Common myeloid progenitor, CD34-positive (primary cell): Measurements from ENCODE around the gene TAS2R43. TPM values are rescaled to one million over a fixed set of nuclear protein-coding genes. Genes with fewer than 3 reads are reported as not detected.

Experiments
- CTCF ChIA-PET: fragments of 350-600 bp; sonication (Branson Sonifier 250); formaldehyde crosslinking; loops from one replicate; lab custom pipeline; 2021; ENCODE audit warnings: antibody characterized with exemption; lab: Charles Lee
- POLR2A ChIA-PET: fragments of 350-600 bp; sonication (Branson Sonifier 250); formaldehyde crosslinking; loops from one replicate; lab custom pipeline; 2021; ENCODE audit warnings: antibody characterized with exemption; lab: Charles Lee
- DNase-seq, 3 donors: peaks; one replicate each; pipeline versions ENCODE4 v3.0.0 to v3.0.0-alpha.2; 2013
- H3K27ac ChIP-seq, 2 experiments: 1 replicate in 1 of 2; 2 replicates in 1 of 2; pipeline ENCODE4 v1.7.0; 2013; ENCODE audit warnings: inconsistent platforms in 2 of 2, low read length in 2 of 2, mild to moderate bottlenecking in 2 of 2, low read depth in 1 of 2, moderate library complexity in 1 of 2; ENCODE audit not compliant: severe bottlenecking in 2 of 2, insufficient read depth in 1 of 2, poor library complexity in 1 of 2
- H3K27me3 ChIP-seq, 5 experiments: replicated peaks in 2 of 5; 1 replicate in 3 of 5; 2 replicates in 2 of 5; pipeline versions ENCODE4 v1.6.1 to v1.7.0; 2013; ENCODE audit warnings: low read length in 4 of 5, mild to moderate bottlenecking in 2 of 5, moderate library complexity in 2 of 5, inconsistent platforms in 1 of 5; ENCODE audit not compliant: insufficient read depth in 5 of 5, control insufficient read depth in 4 of 5
- H3K36me3 ChIP-seq, 4 experiments: 1 replicate in 2 of 4; 2 replicates in 2 of 4; pipeline versions ENCODE4 v1.6.1 to v1.7.0; 2013; ENCODE audit warnings: low read length in 3 of 4, control low read depth in 1 of 4, mild to moderate bottlenecking in 1 of 4; ENCODE audit not compliant: control insufficient read depth in 4 of 4, insufficient read depth in 4 of 4
- H3K4me1 ChIP-seq, 4 experiments: 1 replicate in 3 of 4; 2 replicates in 1 of 4; pipeline versions ENCODE4 v1.6.1 to v1.7.1; 2013; ENCODE audit warnings: low read length in 3 of 4, mild to moderate bottlenecking in 3 of 4, control low read depth in 1 of 4, inconsistent platforms in 1 of 4, moderate library complexity in 1 of 4; ENCODE audit not compliant: control insufficient read depth in 4 of 4, insufficient read depth in 4 of 4; ENCODE audit errors: control extremely low read depth in 1 of 4
- H3K4me3 ChIP-seq, 7 experiments: 1 replicate in 4 of 7; 2 replicates in 3 of 7; pipeline versions ENCODE4 v1.5.1 to v1.7.0; 2013; ENCODE audit warnings: mild to moderate bottlenecking in 7 of 7, low read length in 6 of 7, moderate library complexity in 6 of 7, inconsistent platforms in 2 of 7, low read depth in 2 of 7, control low read depth in 1 of 7; ENCODE audit not compliant: insufficient read depth in 4 of 7, control insufficient read depth in 1 of 7; ENCODE audit errors: extremely low read depth in 1 of 7
- H3K9me3 ChIP-seq, 5 experiments: 1 replicate in 4 of 5; 2 replicates in 1 of 5; pipeline versions ENCODE4 v1.6.1 to v1.7.1; 2013; ENCODE audit warnings: low read length in 4 of 5, mild to moderate bottlenecking in 2 of 5, inconsistent platforms in 1 of 5, low read depth in 1 of 5, moderate library complexity in 1 of 5; ENCODE audit not compliant: control insufficient read depth in 4 of 5, insufficient read depth in 2 of 5; ENCODE audit errors: control extremely low read depth in 1 of 5
- WGBS: methylation state at CpG from one replicate; pipeline ENCODE4 v1.1.5; 2013; ENCODE audit not compliant: insufficient coverage; 5-methylcytosine and 5-hydroxymethylcytosine counted together
- polyA plus RNA-seq: library from polyadenylated mRNA; unstranded; fragments of 120-200 nt; gene quantifications from one replicate; pipeline ENCODE4 v1.2.1, GENCODE V29; 2013

The TAS2R43 gene, protein sequence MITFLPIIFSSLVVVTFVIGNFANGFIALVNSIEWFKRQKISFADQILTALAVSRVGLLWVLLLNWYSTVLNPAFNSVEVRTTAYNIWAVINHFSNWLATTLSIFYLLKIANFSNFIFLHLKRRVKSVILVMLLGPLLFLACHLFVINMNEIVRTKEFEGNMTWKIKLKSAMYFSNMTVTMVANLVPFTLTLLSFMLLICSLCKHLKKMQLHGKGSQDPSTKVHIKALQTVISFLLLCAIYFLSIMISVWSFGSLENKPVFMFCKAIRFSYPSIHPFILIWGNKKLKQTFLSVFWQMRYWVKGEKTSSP
- polyA plus RNA-seq = 0.45 TPM

DNA sequence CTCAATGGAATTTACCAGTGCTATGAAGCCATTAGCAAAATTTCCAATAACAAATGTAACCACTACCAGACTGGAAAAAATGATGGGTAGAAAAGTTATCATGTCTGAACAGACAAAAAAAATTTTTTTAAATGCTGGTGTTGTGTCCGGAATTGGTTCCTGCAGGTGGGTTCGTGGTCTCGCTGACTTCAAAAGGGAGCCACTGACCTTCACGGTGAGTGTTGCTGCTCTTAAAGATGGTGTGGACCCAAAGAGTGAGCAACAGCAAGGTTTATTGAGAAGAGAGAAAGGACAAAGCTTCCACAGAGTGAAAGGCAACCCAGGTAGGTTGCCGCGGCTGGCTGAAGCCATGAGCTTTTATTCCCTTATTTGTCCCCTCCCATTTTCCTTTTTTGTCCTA lies at the start of gene TAS2R43:
Gene TAS2R43 (minus strand): TSS at position 186 of the 400 bp plus-strand sequence. CDS start 84 bp downstream, at position 102.
- peaks cover 0 to 3% (median 0%) of the 10 kb centered on the region in 4 experiments for H3K36me3 ChIP-seq
- ChIA-PET CTCF (no interaction called here), POLR2A (no interaction called here)
- H3K4me1 ChIP-seq = no peaks in the 10 kb centered on the region
- no CpG with 5 or more reads among the region's 6 CpGs for WGBS
- no peak for DNase-seq
- H3K27ac ChIP-seq = no peak within 1 kb of the TSS
- no peaks in the 10 kb centered on the region for H3K27me3 ChIP-seq
- no peak within 1 kb of the TSS for H3K4me3 ChIP-seq
- H3K9me3 ChIP-seq = peaks cover 0 to 2% (median 0%) of the 10 kb centered on the region in 5 experiments

DNA sequence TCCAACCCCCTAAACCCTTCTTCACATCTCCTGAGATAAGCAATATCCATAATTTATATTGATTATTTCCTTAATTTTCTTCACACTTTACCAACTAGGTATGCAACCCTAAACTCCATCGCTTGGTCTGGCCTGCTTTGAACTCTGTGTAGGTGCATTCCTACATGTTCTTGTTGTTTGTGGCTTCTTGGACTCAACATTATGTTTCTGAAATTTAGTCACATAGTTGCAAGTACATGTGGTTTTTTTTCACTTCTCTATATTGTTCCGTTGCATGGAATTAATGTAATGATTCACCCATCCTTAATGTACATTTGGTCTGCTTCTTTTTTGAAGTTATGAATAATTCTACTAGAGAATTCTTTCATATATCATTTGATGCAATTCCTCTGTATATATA lies 44.0 kb upstream of the TAS2R43 start:
- Histone ChIP-seq H3K4me3 (no peak overlapping the region), H3K27me3 (no peaks in the 10 kb centered on the region), H3K27ac (no peak overlapping the region), H3K9me3 (peaks cover 0 to 6% (median 0%) of the 10 kb centered on the region in 5 experiments), H3K4me1 (no peaks in the 10 kb centered on the region), H3K36me3 (peaks cover 0 to 14% (median 4%) of the 10 kb centered on the region in 4 experiments)
- DNase-seq = no peak
- ChIA-PET CTCF (no interaction called here), POLR2A (no interaction called here)
- WGBS = no CpG with 5 or more reads among the region's 2 CpGs

DNA sequence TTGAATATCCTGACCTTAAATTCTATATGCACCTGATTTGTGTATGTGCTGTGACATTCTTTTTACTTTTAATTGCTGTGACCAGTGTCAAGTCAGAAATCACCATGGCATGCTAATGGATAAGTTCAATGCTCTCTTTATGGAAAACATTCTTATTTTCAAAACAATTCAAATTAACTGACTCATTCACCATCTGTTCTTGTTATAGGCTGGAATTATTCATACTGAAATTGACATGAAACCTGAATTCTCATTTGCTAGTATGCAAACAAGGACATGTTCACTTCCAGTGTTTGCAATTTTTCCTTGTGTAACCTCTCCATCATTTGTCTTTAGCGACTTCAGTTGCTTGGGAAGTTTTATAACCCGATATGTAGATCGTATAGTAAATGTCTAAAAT lies 42.2 kb upstream of the TAS2R43 start, which contains the start of gene TAS2R30:
Gene TAS2R30 (minus strand): TSS at position 340 of the 400 bp plus-strand sequence. CDS start 400 bp downstream, outside the sequence.
- H3K9me3 ChIP-seq = no peaks in the 10 kb centered on the region
- no peak within 1 kb of the TSS for H3K4me3 ChIP-seq
- H3K27me3 ChIP-seq = no peaks in the 10 kb centered on the region
- H3K27ac ChIP-seq = no peak within 1 kb of the TSS
- no peaks in the 10 kb centered on the region for H3K4me1 ChIP-seq
- no peak for DNase-seq
- H3K36me3 ChIP-seq = peaks cover 0 to 10% (median 3%) of the 10 kb centered on the region in 4 experiments
- no CpG with 5 or more reads among the region's 3 CpGs for WGBS
- POLR2A ChIA-PET = no interaction called here
- CTCF ChIA-PET = no interaction called here

DNA sequence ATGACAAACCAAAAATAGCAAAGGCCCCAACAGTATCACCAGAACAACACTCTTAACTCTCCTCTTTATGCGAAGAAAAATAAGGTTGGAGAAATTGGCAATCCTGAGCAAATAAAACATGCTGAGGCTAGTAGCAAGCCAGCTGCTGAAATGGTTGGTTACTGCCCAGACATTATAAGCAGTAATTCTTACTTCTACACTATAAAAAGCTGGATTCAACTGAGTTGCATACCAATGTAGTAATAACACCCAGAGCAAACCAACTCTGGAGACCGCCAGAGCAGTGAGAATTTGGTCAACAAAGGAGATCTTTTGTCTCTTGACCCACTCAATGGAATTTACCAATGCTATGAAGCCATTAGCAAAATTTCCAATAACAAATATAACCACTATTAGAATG lies 41.7 kb upstream of the TAS2R43 start:
- DNase-seq = no peak
- POLR2A ChIA-PET = no interaction called here

DNA sequence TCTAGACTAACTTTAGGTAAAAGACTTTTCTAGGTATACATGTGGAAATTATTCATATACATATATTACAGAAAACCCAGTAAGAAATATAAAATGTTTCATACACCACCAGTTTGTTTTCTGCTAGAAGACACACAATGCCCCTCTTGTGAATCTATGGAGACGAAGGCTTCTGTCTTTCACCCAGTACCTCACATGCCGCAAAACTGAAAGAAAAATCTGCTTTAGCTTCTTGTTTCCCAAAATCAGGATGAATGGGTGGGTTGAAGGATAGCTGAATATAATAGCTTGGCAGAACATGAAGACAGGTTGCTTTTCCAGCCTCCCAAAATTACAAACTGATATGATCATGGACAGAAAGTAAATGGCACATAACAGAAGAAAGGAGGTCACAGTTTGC lies 41.0 kb upstream of the TAS2R43 start:
- Histone ChIP-seq H3K4me1 (no peaks in the 10 kb centered on the region), H3K27me3 (no peaks in the 10 kb centered on the region), H3K9me3 (peaks cover 0 to 3% (median 0%) of the 10 kb centered on the region in 5 experiments), H3K36me3 (peaks cover 0 to 18% (median 4%) of the 10 kb centered on the region in 4 experiments), H3K4me3 (no peak overlapping the region), H3K27ac (no peak overlapping the region)
- no peak for DNase-seq
- WGBS = no CpG with 5 or more reads among the region's 2 CpGs
- ChIA-PET POLR2A (no interaction called here), CTCF (no interaction called here)

More for the DNA sequence above, 41.7 kb upstream of the TAS2R43 start:
- Histone ChIP-seq H3K4me1 (no peaks in the 10 kb centered on the region), H3K9me3 (no peaks in the 10 kb centered on the region), H3K36me3 (peaks cover 0 to 14% (median 4%) of the 10 kb centered on the region in 4 experiments), H3K27me3 (no peaks in the 10 kb centered on the region), H3K4me3 (no peak overlapping the region), H3K27ac (no peak overlapping the region)
- no CpG with 5 or more reads among the region's 2 CpGs for whole genome bisulfite sequencing
- CTCF ChIA-PET = no interaction called here

DNA sequence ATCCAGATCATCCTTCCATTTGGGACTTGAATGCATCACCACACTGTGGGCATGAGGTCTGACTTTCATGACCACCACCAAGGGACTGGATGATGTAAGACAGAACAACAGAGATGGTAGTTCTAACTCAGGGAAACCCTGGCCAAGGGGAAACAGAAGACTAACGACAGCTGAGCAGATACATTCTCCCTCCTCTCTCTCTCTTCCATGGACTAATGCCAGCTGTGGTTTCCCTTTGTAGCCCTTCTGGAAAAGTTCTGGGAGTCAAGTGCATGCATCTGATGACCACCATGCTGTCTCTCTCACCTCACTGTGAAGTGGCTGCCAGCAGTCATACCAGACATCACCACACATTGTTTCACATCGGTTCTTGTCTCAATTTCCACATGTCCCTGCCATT lies 38.9 kb upstream of the TAS2R43 start:
- H3K4me3 ChIP-seq = no peak overlapping the region
- H3K36me3 ChIP-seq = peaks cover 0 to 23% (median 4%) of the 10 kb centered on the region in 4 experiments
- POLR2A ChIA-PET = no interaction called here
- CTCF ChIA-PET = no interaction called here
- no peaks in the 10 kb centered on the region for H3K27me3 ChIP-seq
- no peaks in the 10 kb centered on the region for H3K4me1 ChIP-seq
- no CpG with 5 or more reads among the region's 2 CpGs for WGBS
- DNase-seq = no peak
- no peak overlapping the region for H3K27ac ChIP-seq
- peaks cover 0 to 9% (median 0%) of the 10 kb centered on the region in 5 experiments for H3K9me3 ChIP-seq

DNA sequence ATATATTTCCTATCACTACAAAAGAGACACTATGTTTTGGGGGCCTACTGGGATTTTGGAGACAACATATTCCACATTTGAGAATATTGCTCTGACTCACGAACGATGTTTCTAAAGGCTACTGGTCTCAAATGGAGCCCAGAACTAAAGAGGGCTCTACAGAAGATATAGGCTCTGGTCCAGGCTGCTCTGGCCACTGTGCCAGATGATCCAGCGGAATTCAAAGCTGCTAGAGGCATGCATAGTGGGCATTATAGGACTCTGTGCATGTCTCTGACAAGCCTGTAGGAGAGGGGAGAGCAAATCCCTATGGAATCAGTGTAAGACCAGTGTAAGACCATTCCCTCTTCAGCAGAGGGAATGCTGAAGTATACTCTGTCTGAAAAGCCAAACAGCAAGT lies 38.3 kb upstream of the TAS2R43 start:
- no peaks in the 10 kb centered on the region for H3K4me1 ChIP-seq
- H3K27me3 ChIP-seq = no peaks in the 10 kb centered on the region
- peaks cover 0 to 9% (median 1%) of the 10 kb centered on the region in 5 experiments for H3K9me3 ChIP-seq
- H3K4me3 ChIP-seq = no peak overlapping the region
- ChIA-PET CTCF (no interaction called here), POLR2A (no interaction called here)
- WGBS = 100% methylated on average over 3 of the region's 3 CpGs
- H3K27ac ChIP-seq = no peak overlapping the region
- no peak for DNase-seq
- H3K36me3 ChIP-seq = peaks cover 0 to 23% (median 4%) of the 10 kb centered on the region in 4 experiments
